Measurements from ENCODE around the gene NANP.

- TF ChIP-seq POLR2A (IDR thresholded peaks at IDR 0.05; ENCODE audit: low read depth, low read length): no peak
- no peak for TF ChIP-seq POLR2AphosphoS5 (IDR thresholded peaks at IDR 0.05; ENCODE audit: low read depth, low read length)
These were observed 19.9 kb upstream of the NANP start for GRCh38 chr20:25643716-25644115.
